Inflammatory macrophage treated with lipopolysaccharide for 1 hour (primary cell): Measurements from ENCODE around the gene CLCN5.
"Not testable (repeated sequence)": the region's sequence is repeated elsewhere in the genome, so short reads cannot be mapped to it uniquely, and the experiment has no call there.

ENCODE experiments used
- DNase-seq, 2 donors: peaks; one replicate each; pipeline ENCODE4 v3.0.0-alpha.2; 2020 to 2022

Gene CLCN5

DNA sequence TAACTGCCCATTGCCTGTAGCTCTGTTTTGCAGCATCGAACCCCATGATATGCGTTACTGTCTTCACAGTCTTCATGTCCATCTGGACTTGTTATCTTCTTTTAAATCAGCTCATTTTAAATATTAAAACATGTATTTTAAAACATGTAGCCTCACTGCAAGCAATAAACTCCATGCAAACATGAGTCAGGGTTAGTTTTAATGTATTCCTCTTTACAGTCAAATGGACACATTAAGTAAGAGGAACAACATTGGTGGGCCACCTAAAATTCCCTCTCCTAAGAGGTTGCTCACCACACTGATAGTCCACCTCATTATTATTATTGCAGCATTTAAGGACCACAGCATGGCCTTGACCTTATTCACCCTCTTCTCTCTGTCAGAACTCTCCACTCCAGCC, 74.1 kb downstream of the CLCN5 start:
- DNase-seq, result no peak

DNA sequence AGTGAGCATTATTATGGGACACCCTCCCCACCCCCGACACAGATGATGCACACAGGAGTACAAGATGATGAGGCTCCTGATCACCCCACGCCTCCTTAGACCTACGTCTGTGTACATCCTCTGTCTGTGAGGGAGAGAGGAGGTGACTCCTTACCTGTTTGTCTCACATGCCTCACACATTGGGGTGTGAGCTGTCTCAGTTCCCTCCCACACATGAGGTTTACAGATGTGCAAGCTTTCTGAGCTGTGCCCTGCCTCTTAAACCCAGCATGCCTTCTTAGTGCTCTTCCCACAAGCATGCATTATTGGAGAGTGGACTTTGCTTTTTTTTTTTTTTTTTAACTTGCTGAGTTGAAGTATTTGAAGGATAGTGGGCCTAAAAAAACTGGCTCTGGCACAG, 76.7 kb downstream of the CLCN5 start:
- DNase-seq, result no peak

DNA sequence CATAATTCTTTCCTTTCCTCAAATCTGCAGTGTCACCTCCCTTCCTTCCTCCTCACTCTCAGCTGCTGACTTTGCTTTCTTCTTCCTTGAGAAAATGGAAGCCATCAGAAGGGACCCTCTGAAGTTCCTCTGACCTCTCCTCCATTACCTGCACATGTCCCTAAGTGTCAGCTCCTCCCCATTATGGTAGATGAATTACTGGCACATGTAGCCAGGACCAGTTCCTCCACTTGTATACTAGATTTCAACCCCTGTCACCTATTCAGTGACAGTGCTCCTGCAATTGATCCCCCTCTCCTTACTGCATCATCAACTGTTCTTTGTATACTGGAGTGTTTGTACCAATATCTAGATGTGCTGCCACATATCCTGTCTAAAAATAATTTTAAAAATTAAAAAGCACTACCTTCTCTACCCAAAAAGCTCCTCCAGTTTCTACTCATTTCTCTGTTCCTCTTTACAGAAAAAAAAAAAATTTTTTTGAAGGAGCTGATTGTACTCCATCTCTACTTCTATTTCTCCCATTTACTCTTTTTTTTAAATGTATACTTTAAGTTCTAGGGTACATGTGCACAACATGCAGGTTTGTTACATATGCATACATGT, 78.6 kb downstream of the CLCN5 start:
- no peak for DNase-seq

DNA sequence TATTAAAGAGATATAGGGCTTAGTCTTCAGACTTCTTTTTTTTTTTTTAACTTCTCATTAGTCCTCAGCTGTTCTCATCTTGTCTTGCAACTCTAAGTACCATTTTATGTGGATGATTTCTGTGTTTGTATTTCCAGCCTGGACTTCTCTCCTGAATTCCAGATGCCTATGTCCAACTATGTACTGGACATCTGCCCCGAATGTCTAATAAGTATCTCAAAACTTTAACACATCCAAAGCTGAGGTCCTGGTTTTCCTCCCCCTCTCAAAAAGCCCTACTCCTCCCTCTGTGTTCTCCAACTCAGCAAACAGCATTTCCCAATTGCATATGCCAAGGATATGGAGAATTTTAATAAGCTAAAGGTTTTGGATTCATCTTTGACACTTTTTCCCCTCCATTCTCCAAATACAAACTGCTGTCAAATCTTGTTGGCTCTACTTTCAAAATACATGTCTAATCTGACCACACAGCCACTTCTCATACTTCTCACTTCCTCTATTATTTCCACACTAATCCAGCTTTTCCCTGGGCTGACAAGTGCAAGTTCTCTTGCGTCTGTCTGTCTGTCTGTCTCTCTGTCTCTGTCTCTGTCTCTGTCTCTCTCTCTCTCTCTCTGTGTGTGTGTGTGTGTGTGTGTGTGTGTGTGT, 79.8 kb downstream of the CLCN5 start:
- DNase-seq, result peak; percentile 27 to 40

DNA sequence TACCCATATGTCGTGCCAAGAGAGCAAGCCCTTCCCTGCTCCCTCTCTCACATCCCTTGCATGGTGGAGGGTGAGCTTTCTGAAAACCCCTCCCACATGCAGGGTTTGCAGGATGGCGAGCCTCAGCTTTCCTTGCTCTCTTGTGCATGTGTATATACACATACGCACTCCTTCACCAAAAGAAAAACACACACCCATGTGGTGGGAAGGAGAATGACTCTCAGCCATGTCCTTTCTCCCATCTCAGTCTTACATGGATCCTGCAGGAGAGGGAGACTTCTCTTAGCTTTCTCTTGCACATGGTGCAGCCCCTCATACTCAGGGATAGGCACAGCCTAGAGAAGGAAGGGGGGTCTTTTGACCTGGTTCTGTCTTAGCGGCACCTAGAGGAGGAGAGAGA, 81.1 kb downstream of the CLCN5 start:
- DNase-seq, result no peak

DNA sequence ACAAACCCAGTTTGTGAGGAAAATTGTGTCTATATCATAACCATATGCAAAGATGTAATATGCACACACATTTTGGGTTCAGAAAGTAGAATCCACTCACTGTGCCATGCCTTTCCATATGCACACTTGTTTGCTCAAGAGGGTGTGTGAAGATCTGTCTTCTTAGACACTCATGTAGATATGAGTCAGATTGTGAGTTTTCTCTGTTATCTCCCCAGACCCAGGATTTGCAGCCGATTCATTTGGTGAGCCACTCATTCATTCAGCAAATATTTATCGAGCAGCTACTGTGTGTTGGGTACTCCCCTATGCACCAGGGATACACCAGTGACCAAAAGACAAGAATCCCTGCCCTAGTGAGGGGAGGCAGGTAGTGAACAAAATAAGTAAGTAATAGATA, 81.5 kb downstream of the CLCN5 start:
- no peak for DNase-seq

DNA sequence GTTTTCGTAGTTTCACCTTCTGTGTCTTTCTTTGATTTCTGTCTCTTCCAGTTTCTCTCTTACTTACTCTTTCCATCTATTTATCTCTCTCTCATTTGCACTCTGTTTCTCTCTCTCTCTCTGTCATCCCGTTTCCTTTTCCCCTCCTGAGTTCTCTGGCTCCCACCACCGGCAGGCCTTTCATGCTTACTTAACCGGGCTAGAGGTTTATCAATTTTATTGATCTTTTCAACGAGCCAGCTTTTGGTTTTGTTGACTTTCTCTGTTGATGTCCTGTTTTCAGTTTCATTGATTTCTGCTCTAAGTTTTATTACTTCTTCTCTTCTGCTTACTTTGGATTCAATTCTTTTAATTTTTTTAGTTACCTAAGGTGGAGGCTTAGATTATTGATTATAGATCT, 103.2 kb downstream of the CLCN5 start:
- DNase-seq, result not testable (repeated sequence)

DNA sequence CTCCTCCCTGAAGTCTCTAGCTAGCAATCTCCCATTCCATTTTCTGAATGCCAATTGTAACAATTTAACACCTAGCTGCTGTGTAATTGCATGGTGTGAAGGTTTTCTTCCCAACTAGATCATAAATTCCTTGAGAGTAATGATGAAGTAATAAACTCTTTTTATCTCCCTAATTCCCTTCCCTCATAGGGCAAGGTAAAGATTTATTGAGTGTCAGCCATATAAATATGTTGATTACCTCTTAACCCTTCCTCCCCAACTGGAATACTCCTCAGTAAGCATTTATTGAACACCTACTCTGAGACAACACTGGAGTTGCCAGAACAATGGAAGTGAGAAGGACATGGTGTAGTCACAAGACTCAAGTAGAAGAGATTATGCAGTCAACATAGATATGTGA, 112.7 kb downstream of the CLCN5 start:
- no peak for DNase-seq

DNA sequence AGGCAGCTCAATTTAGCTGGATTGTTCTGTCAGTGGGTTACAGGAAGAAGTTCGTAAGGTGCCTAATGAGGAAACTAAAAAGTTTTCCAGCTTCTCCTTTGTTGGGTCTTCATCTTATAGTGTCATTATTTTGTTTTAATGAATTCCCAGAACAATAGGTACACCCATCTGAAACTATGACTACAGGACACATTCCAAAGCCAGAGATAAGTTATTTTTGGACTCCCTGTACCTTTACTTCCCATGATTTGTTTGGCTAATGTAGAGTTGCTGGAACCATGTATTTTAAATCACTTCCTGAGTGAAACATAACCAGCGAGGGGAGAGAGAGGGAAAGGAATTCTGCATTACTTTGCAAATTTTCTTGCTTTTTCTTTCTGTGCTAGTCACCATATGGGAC, 114.0 kb downstream of the CLCN5 start:
- no peak for DNase-seq

DNA sequence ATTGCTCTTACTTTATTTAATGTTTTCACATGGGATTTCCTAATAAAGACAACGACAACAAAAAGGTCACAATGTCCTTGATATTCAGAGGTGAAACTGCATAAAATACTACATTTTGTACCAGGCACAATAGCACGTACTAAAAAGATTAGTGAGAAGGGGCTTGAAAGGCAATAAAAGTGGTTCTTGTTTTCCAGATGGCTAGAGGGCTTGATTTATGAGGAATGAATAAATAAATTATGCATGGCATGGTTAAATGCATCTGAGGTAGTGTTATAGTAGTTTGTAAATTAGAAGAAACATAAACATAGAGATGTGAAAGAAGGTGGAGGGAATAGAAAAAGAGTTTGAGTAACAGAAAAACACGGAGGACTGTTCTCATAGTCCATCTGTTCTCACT, 123.4 kb downstream of the CLCN5 start:
- no peak for DNase-seq

DNA sequence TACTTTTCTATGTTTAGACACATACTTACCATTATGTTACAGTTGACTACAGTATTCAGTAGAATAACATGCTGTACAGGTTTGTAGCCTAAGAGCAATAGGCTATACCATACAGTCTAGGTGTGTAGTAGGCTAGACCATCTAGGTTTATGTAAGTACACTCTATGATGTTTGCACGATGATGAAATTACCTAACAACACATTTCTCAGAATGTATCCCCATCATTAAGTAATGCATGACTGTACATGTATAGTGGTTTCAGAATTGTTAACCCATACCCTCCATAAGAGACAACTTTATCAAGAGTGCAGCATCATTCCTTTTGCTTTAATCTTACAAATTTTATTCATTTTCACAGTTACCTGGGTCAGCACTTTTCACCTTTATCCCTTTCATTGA, 126.8 kb downstream of the CLCN5 start:
- no peak for DNase-seq

DNA sequence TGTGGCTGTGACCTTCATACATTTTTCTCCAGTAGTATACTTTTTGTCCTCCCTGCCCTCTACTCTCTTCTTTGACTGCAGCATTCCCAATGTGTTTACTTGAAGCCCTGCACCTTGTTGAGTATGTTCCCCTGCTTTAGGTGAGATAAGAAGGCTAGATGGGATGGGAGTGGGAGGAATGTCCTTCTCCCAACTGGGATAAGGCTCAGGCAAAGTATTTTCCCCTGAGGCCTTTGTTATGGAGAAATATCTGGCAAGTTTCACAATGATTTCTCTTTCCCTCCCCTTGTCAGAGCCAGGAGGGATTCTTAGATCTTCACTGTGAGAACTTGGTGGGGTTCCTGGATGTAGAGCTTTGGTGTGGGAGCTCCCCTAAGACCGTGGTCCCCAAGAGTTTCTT, 131.8 kb downstream of the CLCN5 start:
- DNase-seq, result no peak

DNA sequence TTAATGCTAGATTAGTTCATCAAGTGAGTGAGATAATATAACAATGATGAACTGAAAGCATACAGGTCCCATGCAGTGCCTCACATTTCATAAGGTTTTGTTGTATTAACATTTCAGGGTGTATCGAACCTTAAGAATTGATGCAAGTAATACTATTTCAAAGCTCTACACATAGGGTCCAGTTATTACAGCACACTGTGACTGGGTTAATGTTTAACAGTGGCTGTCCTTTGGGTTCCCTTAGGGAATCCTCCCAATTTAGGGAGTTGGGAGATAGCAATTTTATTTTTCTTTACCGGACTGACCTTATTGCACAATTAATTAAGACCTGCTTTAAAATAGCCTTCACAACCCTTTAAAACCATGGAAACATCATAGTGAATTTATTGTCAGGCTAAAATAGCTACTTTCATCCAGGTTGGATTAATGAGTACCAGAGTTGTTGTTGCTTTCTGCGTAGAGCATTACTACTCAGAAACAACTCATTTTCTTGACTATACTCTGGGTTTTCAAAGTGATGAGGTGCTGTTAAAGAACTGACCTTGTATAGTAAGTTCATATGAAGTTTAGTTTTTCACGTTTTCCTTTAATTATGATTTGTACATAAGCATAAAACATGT, 144.0 kb downstream of the CLCN5 start:
- DNase-seq, result no peak

DNA sequence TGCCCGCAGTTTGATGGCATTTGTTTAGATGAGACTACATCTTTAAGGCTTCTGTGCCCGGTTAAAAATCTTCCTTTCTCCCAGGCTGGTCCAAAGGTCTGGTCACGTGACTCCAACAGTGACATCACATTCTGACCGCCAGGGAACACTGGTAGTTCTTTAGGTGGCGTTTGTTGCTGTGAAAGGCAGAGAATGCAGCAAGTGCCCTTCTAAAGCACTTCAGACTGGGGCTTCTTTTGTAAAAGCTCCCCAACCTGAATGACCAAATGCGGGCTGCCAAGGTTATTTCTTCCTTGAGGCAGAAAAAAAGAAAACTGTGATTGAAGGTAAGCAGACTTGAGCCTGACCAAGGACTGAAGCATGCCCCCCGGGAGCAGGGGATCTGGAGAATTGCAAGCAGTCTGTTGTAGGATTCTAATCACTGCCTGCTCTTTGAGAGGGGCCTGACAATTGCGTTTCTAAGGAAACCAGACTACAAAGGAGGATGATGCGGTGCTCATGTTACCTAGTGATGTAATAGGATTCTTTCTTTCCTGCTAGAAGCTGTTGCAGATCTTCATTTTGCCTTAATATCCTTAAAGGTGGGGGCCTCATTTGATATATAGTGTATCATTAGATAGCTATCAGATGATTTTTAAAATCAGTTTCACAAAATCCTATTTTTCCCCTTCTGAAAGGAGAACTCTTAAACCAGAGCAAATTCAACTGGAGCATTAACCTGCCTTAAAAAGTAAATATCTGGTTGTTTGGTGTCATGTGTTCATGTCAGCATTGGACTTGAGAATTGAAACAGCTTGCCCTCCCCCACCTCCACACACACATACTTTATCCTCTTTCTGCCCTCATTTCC, 145.3 kb downstream of the CLCN5 start:
- DNase-seq, result no peak

DNA sequence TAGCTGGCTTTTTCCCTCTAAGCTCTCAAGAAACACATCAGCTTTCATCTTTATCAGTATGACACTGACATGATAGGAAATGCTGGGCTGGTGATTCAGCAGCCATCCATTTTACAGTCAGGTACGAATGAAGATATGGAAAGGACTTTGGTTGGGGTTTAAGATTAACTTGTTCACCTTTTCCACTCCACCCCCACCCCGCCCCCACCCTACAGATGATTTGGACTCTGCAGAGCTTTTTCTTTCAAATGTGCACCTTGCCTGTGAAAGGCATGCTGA, 145.8 kb downstream of the CLCN5 start:
- DNase-seq, result no peak

DNA sequence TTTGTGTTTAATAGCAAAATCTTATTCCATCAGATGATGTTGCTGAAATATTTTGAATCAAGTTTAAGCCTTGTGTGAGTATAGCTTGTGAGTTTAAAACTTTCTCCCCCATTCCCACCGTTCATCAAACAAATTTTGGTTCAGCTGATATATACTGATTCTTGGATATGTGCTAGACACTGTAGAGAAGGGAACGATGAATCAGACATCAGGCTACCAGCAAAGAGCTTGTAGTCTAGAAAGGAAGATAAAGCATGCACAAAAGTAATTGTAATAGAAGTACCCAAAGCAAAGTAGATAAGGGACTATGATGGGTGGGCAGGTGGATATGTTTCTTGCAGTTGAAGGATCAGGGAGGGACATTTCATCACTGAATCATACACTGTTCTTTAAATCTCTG, 146.5 kb downstream of the CLCN5 start:
- no peak for DNase-seq

DNA sequence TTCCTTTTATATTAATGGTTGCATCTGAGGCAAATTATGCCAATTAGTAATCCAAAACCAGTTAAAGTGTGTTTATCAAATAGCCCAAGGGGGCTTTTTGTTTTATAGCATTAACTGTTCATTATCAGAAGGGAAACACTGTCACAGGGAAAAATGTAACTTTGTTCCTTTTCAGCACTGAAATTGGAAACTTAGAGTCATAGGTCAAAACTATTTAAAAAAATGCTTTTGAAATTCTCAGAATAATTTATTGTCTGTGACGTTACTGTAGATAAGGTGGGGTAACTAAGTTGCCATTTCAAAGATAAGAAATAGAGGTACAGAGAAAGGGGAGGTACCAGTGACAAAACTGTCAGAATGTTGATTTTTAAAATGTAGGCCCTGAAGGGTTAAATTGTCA, 149.1 kb downstream of the CLCN5 start:
- DNase-seq, result no peak

DNA sequence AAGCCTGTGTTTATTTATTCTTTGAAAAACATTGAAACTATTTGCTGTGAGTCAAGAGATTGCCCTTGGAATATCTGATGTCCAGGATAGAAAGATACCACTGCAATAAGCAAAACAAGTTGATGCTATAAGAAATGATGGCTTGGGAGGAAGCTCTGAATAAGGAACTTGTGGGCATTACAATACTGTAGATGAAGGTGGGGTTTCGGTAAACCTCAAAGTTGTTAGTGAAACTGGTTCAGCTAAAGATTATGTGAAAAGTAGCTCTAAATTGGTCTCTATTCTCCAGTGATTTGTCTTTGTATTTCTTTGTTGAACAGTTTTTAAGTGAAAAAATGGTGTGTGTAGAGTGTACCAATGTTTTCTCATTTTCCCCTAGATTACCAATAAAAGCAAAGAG, 149.7 kb downstream of the CLCN5 start:
- no peak for DNase-seq

DNA sequence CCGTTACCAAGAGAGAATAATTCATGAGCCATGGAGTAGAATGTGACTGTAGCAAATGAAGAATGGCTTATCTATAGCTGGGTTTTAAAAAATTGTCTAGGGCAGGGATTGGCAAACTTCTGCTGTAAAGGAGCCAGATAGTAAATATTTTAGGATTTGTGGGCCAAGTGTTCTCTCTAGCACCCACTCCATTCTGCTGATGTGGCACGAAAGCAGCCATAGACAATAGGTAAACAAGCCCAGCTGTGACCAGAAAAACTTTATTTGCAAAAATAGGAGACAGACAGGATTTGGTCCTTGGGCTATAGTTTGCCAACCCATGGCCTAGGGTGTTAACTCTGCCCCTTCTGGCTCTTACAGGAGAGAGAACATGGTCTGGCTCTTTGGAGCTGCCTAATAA, 151.2 kb downstream of the CLCN5 start:
- DNase-seq, result no peak

DNA sequence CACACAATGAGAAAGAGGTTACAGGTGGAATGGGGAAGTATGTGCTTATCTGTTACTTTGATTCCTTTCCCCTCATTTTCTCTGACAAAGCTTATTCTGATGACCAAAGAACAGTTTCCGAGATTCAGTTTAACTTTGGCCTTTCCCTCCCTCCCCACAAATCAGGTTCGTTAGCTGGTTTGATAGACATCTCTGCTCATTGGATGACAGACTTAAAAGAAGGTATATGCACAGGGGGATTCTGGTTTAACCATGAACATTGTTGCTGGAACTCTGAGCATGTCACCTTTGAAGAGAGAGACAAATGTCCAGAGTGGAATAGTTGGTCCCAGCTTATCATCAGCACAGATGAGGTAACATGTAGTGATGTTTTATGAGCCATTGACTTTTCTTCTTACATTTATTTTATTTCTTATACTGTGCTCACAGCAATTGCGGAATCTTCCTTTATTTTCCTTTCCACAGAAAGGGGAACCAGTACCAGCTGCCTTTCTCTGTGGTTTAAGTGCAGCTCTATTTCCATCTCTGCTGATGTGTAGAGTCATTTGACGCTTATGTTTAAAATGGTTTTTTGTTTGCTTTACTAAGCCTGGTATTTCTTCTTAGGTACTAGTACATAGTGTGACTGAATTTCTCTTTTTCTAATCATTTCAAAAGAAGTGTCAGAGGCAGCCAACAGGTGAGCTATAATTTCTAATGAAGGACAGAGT, 153.4 kb downstream of the CLCN5 start:
- DNase-seq, result peak; percentile 35 to 37

DNA sequence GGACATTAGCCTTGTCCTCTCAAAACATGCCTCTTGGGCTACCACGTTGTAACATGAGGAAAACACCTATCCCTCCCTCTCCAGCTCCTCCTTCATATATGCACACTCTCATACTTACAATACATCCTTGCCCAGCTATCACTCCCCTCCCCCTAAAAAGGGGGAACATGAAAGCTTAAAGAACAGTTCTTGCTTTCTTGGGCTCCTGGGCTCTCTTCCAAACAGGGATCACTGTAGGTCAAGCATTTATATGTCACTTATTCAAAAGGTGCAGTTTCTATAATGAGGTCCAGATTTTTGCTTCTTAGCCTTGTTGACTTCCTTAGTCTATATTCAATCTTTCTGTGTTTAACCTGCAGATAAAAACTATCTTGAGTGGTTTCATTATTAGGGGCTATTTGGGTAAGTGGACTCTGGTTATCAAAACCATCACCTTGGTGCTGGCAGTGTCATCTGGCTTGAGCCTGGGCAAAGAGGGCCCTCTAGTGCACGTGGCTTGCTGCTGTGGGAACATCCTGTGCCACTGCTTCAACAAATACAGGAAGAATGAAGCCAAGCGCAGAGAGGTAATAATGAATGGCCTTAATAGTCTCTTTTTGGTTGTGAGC, 159.0 kb downstream of the CLCN5 start:
- DNase-seq, result no peak

DNA sequence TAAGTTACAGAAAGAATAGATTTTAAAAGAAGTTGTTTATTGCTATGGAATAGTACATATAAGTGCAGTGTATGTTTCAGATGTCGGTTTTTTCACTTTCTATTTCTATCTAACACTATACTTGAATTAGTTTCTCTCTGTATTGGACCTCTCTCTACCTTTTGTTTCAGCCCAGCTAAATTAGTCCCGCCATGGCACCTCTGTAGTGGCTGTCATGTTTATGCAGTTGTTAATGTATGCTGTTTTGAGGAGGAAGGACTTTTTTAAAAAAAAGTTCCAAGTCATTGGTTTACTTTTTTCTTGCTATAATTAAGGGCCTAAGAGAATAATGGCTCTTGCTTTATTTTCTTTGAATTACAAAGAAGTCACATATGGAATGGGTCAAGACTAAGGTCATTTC, 160.3 kb downstream of the CLCN5 start:
- no peak for DNase-seq

DNA sequence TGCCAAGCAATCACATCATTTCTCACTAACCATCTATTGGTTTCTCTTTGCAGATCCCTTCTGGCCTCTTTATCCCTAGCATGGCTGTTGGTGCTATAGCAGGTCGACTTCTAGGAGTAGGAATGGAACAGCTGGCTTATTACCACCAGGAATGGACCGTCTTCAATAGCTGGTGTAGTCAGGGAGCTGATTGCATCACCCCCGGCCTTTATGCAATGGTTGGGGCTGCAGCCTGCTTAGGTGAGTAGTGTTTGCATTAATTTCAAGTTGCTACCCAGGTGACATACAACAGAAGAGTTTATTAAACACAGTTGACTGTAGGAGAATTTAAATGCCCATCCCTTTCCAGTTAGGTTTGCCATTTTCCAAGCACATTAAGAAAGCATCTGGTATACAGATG, 166.2 kb downstream of the CLCN5 start:
- no peak for DNase-seq
